ENCODE data around the gene C5. TPM values are rescaled to one million over a fixed set of nuclear protein-coding genes. Genes with fewer than 3 reads are reported as not detected.

Gene C5
- polyA plus RNA-seq, 1 of the 3 experiments (the other 2 are of a cell fraction), result 1.8 TPM

DNA sequence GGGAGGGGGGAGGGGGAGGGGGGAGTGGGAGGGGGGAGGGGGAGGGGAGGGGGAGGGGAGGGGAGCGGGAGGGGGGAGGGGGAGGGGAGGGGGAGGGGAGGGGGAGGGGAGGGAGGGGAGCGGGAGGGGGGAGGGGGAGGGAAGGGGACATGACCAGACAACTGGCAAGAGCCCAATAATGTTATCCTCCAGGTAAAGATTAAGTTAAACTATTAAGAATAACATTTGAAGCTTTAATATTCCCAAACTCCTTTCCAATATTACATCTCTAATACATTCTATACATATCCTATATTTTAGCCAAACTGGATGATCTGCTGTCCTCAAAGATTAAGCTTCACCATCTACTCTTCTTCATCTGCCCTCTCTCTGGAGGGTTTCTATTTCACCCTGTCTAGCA is 25.8 kb downstream of the C5 start:
- no peak overlapping the region for H3K4me3 ChIP-seq (ENCODE audit: low read depth in 2 of 2, low read length in 1 of 2)
- no peaks in the 10 kb centered on the region for H4K20me1 ChIP-seq (ENCODE audit: insufficient read depth)
- ChIA-PET CTCF (interaction anchor here (1.0 to 5.4 kb wide), 3 partner anchors 36 to 43 kb away, joined by 3 to 23 read pairs (median 4); no protein-coding TSS in a partner anchor), POLR2A (no interaction called here)
- no peak overlapping the region for H3K27ac ChIP-seq (ENCODE audit: low read depth in 2 of 2, low read length in 1 of 2)
- WGBS (ENCODE audit: low lambda C conversion rate), result 60% methylated on average over 1 of the region's 2 CpGs
- H3K9me2 ChIP-seq, result no peaks in the 10 kb centered on the region
- H3K4me1 ChIP-seq (ENCODE audit: control insufficient read depth in 1 of 2, insufficient read depth in 2 of 2, low read depth in 1 of 2, low read length in 1 of 2), result no peaks in the 10 kb centered on the region
- TF ChIP-seq RFX5 (IDR thresholded peaks at IDR 0.05; ENCODE audit: low read length) (no peak), POLR2AphosphoS5 (IDR thresholded peaks at IDR 0.05; ENCODE audit: low read depth, low read length) (no peak), ELF1 (IDR thresholded peaks at IDR 0.05) (no peak), EP300 (IDR thresholded peaks at IDR 0.05; ENCODE audit: borderline replicate concordance in 1 of 2, low read depth in 1 of 2, low read length in 1 of 2) (no peak), RCOR1 (IDR thresholded peaks at IDR 0.05; ENCODE audit: low read length) (no peak), FOSL2 (IDR thresholded peaks at IDR 0.05; ENCODE audit: borderline replicate concordance, low read depth) (no peak), SMC3 (IDR thresholded peaks at IDR 0.05; ENCODE audit: low read depth, low read length) (no peak), CHD2 (IDR thresholded peaks at IDR 0.05; ENCODE audit: low read length, partially characterized antibody) (no peak), EZH2phosphoT487 (IDR thresholded peaks at IDR 0.05; ENCODE audit: borderline replicate concordance, low read depth) (no peak), MEF2A (IDR thresholded peaks at IDR 0.05; ENCODE audit: borderline replicate concordance, low read depth) (no peak), GABPA (IDR thresholded peaks at IDR 0.05; ENCODE audit: low read depth) (no peak), RAD21 (IDR thresholded peaks at IDR 0.05; ENCODE audit: low read length) (no peak), RXRA (IDR thresholded peaks at IDR 0.05; ENCODE audit: borderline replicate concordance, low read depth) (no peak), NRF1 (IDR thresholded peaks at IDR 0.05; ENCODE audit: low read depth, low read length) (no peak), TCF12 (IDR thresholded peaks at IDR 0.05) (no peak), FOXJ3 (CRISPR knock-in tag; IDR thresholded peaks at IDR 0.05) (no peak)
- TF ChIP-seq, protein P1, sequence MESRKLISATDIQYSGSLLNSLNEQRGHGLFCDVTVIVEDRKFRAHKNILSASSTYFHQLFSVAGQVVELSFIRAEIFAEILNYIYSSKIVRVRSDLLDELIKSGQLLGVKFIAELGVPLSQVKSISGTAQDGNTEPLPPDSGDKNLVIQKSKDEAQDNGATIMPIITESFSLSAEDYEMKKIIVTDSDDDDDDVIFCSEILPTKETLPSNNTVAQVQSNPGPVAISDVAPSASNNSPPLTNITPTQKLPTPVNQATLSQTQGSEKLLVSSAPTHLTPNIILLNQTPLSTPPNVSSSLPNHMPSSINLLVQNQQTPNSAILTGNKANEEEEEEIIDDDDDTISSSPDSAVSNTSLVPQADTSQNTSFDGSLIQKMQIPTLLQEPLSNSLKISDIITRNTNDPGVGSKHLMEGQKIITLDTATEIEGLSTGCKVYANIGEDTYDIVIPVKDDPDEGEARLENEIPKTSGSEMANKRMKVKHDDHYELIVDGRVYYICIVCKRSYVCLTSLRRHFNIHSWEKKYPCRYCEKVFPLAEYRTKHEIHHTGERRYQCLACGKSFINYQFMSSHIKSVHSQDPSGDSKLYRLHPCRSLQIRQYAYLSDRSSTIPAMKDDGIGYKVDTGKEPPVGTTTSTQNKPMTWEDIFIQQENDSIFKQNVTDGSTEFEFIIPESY (IDR thresholded peaks at IDR 0.05; ENCODE audit: borderline replicate concordance, low read depth), result no peak
- TF ChIP-seq, protein P2, sequence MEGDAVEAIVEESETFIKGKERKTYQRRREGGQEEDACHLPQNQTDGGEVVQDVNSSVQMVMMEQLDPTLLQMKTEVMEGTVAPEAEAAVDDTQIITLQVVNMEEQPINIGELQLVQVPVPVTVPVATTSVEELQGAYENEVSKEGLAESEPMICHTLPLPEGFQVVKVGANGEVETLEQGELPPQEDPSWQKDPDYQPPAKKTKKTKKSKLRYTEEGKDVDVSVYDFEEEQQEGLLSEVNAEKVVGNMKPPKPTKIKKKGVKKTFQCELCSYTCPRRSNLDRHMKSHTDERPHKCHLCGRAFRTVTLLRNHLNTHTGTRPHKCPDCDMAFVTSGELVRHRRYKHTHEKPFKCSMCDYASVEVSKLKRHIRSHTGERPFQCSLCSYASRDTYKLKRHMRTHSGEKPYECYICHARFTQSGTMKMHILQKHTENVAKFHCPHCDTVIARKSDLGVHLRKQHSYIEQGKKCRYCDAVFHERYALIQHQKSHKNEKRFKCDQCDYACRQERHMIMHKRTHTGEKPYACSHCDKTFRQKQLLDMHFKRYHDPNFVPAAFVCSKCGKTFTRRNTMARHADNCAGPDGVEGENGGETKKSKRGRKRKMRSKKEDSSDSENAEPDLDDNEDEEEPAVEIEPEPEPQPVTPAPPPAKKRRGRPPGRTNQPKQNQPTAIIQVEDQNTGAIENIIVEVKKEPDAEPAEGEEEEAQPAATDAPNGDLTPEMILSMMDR (IDR thresholded peaks at IDR 0.05), result no peak
- TF ChIP-seq, protein P3, sequence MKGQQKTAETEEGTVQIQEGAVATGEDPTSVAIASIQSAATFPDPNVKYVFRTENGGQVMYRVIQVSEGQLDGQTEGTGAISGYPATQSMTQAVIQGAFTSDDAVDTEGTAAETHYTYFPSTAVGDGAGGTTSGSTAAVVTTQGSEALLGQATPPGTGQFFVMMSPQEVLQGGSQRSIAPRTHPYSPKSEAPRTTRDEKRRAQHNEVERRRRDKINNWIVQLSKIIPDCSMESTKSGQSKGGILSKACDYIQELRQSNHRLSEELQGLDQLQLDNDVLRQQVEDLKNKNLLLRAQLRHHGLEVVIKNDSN (IDR thresholded peaks at IDR 0.05; ENCODE audit: borderline replicate concordance, low read depth), result no peak
- TF ChIP-seq, protein P4, sequence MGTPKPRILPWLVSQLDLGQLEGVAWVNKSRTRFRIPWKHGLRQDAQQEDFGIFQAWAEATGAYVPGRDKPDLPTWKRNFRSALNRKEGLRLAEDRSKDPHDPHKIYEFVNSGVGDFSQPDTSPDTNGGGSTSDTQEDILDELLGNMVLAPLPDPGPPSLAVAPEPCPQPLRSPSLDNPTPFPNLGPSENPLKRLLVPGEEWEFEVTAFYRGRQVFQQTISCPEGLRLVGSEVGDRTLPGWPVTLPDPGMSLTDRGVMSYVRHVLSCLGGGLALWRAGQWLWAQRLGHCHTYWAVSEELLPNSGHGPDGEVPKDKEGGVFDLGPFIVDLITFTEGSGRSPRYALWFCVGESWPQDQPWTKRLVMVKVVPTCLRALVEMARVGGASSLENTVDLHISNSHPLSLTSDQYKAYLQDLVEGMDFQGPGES (IDR thresholded peaks at IDR 0.05; ENCODE audit: low read depth, low read length), result no peak
- H3K9me3 ChIP-seq, result no peaks in the 10 kb centered on the region
- H2AFZ ChIP-seq (ENCODE audit: low read depth), result no peak overlapping the region
- no peaks in the 10 kb centered on the region for H3K79me2 ChIP-seq (ENCODE audit: insufficient read depth)
- H3K9ac ChIP-seq, result no peak overlapping the region
- H3K4me2 ChIP-seq, result no peak overlapping the region
- peaks cover 0 to under 1% of the 10 kb centered on the region in 2 experiments for H3K36me3 ChIP-seq (replicated peaks in 1 of 2; ENCODE audit: control insufficient read depth in 1 of 2, insufficient read depth in 2 of 2, low read length in 1 of 2)
- no peak for DNase-seq
- H3K27me3 ChIP-seq (ENCODE audit: insufficient read depth), result no peaks in the 10 kb centered on the region
- no peaks in the 10 kb centered on the region for H3F3A ChIP-seq (replicated peaks; ENCODE audit: insufficient read depth)

Measured in SK-N-SH (cell line).